GM12878 (cell line): ENCODE data around the gene HMGCR. TPM values are rescaled to one million over a fixed set of nuclear protein-coding genes. Genes with fewer than 3 reads are reported as not detected.

ENCODE experiments used
- BRCA1 ChIP-seq: IDR thresholded peaks from 2 replicates; pipeline ENCODE4 v1.6.1; 2011; ENCODE audit warnings: low read depth, low read length, improper control_type of control experiment
- RAD21 ChIP-seq: IDR thresholded peaks from 2 replicates; pipeline ENCODE4 v1.6.1; 2011; ENCODE audit warnings: mild to moderate bottlenecking, low read depth, low read length, moderate library complexity; ENCODE audit not compliant: insufficient read depth
- polyA plus RNA-seq, 11 experiments: library from polyadenylated mRNA; depleted of rRNA in 4 of 11; unstranded in 6 of 11; stranded (reverse) in 5 of 11; fragments of >200 nt; fragmentation: Nextera tagmentation in 4 of 11; fragmentation: Illumina TruSeq in 1 of 11; extraction: Ambion mirVana in 4 of 11; extraction: Trizol in 1 of 11; gene quantifications; 1 replicate in 1 of 11; 2 replicates in 10 of 11; pipeline versions ENCODE4 v1.2.1 to v1.2.3, GENCODE V29; 2011 to 2016; ENCODE audit warnings: inconsistent platforms in 2 of 11, missing spikeins in 2 of 11, low read depth in 1 of 11
- total RNA-seq, 4 experiments: library from RNA; depleted of rRNA in 3 of 4; stranded (reverse); fragments of >200 nt in 3 of 4; fragmentation: Illumina TruSeq in 1 of 4; extraction: Trizol in 1 of 4; gene quantifications; 2 replicates each; pipeline versions ENCODE4 v1.2.1 to v1.2.3, GENCODE V29; 2013 to 2021
- TF ChIP-seq, protein P1 (sequence below), 3 experiments: IDR thresholded peaks in 2 of 3; conservative IDR thresholded peaks in 1 of 3; 2 replicates each; pipeline ENCODE4 v1.5.1; 2011; ENCODE audit warnings: low read depth in 3 of 3, low read length in 3 of 3, mild to moderate bottlenecking in 3 of 3, control low read depth in 2 of 3, moderate library complexity in 2 of 3, inconsistent platforms in 1 of 3, mixed read lengths in 1 of 3; ENCODE audit not compliant: control insufficient read depth in 2 of 3, insufficient read depth in 1 of 3; ENCODE audit errors: extremely low read depth in 1 of 3
- TF ChIP-seq, protein P2 (sequence below): IDR thresholded peaks from 2 replicates; pipeline ENCODE4 v1.6.1; 2012; ENCODE audit warnings: low read depth, low read length, improper control_type of control experiment
- TF ChIP-seq, protein P3 (sequence below): IDR thresholded peaks from 2 replicates; pipeline ENCODE4 v1.6.1; 2012; ENCODE audit warnings: improper control_type of control experiment, low read depth, low read length; ENCODE audit not compliant: insufficient replicate concordance

HMGCR gene
- total and polyA plus RNA-seq, 10 of the 15 experiments (the other 5 are each of a cell fraction or from before 2014, with no cell fraction given), result 30.8 to 119 (median 73.9) TPM

DNA sequence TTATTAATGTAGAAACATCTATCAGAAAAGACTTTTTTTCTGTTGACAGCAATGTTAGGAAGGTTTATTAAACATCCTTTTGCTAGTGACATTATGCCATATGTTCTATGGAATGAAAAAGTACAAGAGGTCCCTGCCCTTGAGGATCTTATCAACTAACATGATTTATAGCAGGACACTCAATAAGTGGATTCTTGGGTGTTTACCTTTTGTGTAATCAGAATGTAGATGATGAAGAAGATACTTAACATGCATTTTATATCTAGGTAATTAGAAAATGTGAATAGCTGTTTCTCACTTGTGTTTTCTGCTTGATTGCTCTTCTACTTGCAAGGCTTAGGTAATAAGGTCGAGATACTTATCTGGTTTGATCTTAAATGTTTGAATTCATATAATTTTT is 4.9 kb downstream of the HMGCR start (continued):
- TF ChIP-seq, protein P1, sequence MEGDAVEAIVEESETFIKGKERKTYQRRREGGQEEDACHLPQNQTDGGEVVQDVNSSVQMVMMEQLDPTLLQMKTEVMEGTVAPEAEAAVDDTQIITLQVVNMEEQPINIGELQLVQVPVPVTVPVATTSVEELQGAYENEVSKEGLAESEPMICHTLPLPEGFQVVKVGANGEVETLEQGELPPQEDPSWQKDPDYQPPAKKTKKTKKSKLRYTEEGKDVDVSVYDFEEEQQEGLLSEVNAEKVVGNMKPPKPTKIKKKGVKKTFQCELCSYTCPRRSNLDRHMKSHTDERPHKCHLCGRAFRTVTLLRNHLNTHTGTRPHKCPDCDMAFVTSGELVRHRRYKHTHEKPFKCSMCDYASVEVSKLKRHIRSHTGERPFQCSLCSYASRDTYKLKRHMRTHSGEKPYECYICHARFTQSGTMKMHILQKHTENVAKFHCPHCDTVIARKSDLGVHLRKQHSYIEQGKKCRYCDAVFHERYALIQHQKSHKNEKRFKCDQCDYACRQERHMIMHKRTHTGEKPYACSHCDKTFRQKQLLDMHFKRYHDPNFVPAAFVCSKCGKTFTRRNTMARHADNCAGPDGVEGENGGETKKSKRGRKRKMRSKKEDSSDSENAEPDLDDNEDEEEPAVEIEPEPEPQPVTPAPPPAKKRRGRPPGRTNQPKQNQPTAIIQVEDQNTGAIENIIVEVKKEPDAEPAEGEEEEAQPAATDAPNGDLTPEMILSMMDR (IDR thresholded peaks at IDR 0.05 in 2 of 3, conservative IDR thresholded peaks at IDR 0.05 in 1 of 3; ENCODE audit: control insufficient read depth in 2 of 3, extremely low read depth in 1 of 3, insufficient read depth in 1 of 3, low read depth in 3 of 3, low read length in 3 of 3), result no peak
- TF ChIP-seq BRCA1 (no peak), RAD21 (no peak)
- TF ChIP-seq, protein P2, sequence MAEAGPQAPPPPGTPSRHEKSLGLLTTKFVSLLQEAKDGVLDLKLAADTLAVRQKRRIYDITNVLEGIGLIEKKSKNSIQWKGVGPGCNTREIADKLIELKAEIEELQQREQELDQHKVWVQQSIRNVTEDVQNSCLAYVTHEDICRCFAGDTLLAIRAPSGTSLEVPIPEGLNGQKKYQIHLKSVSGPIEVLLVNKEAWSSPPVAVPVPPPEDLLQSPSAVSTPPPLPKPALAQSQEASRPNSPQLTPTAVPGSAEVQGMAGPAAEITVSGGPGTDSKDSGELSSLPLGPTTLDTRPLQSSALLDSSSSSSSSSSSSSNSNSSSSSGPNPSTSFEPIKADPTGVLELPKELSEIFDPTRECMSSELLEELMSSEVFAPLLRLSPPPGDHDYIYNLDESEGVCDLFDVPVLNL, result no peak
- TF ChIP-seq, protein P3, sequence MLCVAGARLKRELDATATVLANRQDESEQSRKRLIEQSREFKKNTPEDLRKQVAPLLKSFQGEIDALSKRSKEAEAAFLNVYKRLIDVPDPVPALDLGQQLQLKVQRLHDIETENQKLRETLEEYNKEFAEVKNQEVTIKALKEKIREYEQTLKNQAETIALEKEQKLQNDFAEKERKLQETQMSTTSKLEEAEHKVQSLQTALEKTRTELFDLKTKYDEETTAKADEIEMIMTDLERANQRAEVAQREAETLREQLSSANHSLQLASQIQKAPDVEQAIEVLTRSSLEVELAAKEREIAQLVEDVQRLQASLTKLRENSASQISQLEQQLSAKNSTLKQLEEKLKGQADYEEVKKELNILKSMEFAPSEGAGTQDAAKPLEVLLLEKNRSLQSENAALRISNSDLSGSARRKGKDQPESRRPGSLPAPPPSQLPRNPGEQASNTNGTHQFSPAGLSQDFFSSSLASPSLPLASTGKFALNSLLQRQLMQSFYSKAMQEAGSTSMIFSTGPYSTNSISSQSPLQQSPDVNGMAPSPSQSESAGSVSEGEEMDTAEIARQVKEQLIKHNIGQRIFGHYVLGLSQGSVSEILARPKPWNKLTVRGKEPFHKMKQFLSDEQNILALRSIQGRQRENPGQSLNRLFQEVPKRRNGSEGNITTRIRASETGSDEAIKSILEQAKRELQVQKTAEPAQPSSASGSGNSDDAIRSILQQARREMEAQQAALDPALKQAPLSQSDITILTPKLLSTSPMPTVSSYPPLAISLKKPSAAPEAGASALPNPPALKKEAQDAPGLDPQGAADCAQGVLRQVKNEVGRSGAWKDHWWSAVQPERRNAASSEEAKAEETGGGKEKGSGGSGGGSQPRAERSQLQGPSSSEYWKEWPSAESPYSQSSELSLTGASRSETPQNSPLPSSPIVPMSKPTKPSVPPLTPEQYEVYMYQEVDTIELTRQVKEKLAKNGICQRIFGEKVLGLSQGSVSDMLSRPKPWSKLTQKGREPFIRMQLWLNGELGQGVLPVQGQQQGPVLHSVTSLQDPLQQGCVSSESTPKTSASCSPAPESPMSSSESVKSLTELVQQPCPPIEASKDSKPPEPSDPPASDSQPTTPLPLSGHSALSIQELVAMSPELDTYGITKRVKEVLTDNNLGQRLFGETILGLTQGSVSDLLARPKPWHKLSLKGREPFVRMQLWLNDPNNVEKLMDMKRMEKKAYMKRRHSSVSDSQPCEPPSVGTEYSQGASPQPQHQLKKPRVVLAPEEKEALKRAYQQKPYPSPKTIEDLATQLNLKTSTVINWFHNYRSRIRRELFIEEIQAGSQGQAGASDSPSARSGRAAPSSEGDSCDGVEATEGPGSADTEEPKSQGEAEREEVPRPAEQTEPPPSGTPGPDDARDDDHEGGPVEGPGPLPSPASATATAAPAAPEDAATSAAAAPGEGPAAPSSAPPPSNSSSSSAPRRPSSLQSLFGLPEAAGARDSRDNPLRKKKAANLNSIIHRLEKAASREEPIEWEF, result no peak
